Retinal pigment epithelial cell (primary cell): ENCODE data around the gene ADARB2.

Source experiments
- DNase-seq: peaks from one replicate; pipeline ENCODE4 v3.0.0-alpha.2; 2010; ENCODE audit warnings: low read depth
- H3K4me3 ChIP-seq: 2 replicates; pipeline ENCODE4 v1.5.1; 2011; ENCODE audit warnings: mild to moderate bottlenecking, low read length, control low read depth, moderate library complexity
- TF ChIP-seq, protein P1 (sequence below): conservative IDR thresholded peaks from 2 replicates; pipeline ENCODE4 v1.5.1; 2011; ENCODE audit warnings: low read depth, low read length, control low read depth, inconsistent platforms

Gene ADARB2

DNA sequence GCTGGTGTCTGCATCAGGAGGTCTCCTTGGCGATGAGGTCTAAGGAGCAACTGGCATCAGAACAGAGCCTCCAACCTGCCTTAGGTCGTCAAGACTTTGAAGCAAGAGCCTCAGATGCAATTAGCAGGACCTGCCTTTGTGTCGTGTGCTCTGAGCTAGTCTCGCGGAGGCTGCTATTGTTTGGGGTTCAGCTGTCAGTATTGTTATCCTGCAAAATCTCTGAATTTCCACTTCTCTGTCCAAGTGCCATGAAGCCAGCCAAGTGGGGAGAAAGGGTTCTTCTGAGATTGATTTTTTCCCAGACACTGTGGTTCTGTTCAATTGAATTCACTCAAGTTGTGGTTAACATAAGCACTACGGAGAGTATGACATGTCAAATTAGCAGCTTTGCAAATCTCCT is 78.7 kb downstream of the ADARB2 start:
- no peak overlapping the region for H3K4me3 ChIP-seq
- TF ChIP-seq, protein P1, sequence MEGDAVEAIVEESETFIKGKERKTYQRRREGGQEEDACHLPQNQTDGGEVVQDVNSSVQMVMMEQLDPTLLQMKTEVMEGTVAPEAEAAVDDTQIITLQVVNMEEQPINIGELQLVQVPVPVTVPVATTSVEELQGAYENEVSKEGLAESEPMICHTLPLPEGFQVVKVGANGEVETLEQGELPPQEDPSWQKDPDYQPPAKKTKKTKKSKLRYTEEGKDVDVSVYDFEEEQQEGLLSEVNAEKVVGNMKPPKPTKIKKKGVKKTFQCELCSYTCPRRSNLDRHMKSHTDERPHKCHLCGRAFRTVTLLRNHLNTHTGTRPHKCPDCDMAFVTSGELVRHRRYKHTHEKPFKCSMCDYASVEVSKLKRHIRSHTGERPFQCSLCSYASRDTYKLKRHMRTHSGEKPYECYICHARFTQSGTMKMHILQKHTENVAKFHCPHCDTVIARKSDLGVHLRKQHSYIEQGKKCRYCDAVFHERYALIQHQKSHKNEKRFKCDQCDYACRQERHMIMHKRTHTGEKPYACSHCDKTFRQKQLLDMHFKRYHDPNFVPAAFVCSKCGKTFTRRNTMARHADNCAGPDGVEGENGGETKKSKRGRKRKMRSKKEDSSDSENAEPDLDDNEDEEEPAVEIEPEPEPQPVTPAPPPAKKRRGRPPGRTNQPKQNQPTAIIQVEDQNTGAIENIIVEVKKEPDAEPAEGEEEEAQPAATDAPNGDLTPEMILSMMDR: no peak
- DNase-seq: no peak

DNA sequence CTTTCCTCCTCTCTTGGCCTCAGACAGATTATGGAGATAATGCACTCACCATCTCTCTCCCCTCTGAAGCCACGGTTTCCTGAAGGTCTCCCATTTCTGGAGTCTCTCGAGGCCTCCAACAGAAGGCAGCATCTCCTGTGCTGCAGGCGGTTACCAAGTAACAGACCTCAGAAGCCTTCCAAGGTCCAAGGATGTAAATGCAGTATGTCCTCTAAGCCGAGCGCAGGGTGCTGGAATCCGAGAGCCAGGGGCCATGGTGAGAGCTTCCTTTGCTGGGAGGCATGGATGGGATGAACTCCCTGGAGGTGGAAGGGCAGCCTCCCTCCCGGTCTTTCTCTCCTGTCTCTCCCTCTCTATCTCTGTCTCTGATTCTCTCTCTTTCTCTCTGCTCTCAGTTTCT is 79.8 kb downstream of the ADARB2 start:
- no peak overlapping the region for H3K4me3 ChIP-seq
- TF ChIP-seq, protein P1: no peak
- no peak for DNase-seq

DNA sequence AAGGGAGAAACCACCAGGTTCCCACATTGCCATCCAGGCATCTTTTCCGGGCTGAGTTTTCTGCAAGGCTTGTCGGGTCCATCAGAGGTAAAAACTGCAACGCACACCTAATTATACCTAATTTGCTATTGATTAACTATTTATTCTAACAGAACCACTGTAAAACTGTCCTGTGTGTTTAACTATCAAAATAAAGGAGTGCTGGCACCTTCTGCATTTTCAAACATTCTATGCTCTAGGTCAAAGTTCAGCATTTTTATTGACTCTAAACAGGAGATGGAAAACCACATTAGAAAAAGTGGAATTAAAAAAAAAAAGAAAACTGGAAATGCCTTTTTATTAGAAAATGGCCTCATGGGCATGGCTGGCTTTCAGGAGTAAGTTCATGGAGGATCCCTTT is 82.0 kb downstream of the ADARB2 start:
- H3K4me3 ChIP-seq: no peak overlapping the region
- no peak for DNase-seq

DNA sequence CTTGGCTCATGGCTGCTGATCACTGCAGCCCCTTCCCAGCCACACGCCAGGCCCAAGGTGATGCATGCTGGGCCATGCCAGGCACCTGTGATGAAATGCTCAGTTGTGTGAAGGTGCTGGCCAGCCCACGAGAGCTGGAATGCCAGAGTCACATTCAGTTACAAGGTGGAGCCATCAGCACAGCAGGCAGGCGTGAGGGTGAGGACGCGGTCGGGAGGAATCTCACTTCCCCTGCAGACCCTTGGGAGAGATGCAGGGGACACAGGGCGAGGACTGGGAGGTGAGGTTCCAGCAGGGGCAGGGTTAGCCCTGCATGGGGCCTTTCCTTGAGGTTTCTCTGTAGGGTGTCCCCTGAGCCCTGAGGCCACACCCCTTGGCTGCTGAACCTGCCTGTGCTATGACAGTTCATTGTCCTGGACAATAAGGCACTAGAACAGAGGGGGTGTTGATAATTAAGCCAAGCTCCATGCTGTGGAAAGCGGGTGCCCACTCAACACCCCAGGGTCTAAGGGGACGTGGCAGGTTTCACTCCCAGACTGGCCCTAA is 82.4 kb downstream of the ADARB2 start:
- H3K4me3 ChIP-seq: no peak overlapping the region
- TF ChIP-seq, protein P1: no peak
- DNase-seq: no peak

More for the DNA sequence above, 82.0 kb downstream of the ADARB2 start:
- TF ChIP-seq, protein P1: no peak

DNA sequence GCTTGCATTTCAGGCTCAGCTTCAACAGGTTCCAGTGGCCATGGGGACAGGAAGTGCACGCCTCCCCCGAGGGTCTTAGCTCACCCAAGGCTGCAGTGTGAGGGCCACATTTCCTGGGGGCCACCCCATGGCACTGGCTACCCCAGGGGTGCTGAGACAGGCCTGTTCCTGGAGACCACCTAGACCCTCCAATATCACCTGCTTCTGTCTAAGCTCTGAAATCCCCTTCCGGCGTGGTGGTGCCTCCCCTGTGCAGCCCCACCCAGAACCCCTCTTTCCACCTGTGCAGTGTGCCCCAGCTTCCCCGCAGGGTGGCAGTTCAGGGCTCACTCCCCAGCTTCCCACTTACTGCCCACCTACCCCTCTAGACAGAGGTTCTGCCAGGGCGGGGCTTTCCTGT is 83.1 kb downstream of the ADARB2 start:
- H3K4me3 ChIP-seq: no peak overlapping the region
- TF ChIP-seq, protein P1: no peak
- no peak for DNase-seq

DNA sequence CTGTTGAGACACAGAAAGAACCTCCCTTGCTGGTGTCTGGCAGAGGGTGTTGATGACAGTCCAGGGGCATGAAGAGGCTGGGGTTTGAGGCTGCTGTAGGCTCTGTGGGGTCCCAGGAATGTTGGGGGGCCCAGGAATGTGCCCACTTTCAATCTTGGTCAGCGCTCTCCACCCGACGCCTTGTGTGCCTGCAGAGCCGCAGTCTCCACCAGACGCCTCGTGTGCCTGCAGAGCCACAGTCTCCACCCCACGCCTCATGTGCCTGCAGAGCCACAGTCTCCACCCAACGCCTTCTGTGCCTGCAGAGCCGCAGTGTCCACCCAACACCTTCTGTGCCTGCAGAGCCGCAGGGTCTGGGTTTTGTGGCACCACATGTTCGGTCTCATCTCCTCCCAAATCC is 84.0 kb downstream of the ADARB2 start:
- TF ChIP-seq, protein P1: no peak
- H3K4me3 ChIP-seq: no peak overlapping the region
- no peak for DNase-seq

DNA sequence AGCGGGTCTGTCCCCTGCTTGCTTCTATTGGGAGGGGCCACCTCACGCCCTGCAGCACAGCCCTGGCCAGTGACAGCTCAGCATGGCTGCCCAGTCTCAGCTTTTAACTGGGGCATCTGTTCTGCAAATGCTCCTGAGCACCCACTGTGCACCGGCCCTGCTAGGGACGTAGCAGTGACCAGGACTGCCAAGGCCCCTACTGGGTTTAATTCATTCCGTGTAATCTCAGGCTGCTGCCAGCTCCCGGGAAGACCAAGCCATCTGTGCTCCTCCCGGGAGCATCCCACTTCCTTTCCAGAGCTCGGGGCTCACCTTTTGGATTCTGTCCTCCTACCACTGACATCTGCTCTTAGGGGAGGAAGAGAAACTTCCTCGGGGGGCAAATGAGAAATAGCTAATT is 85.2 kb downstream of the ADARB2 start:
- no peak for DNase-seq
- H3K4me3 ChIP-seq: no peak overlapping the region
- TF ChIP-seq, protein P1: no peak
